ENCODE measurements around the gene POU4F1.

DNA sequence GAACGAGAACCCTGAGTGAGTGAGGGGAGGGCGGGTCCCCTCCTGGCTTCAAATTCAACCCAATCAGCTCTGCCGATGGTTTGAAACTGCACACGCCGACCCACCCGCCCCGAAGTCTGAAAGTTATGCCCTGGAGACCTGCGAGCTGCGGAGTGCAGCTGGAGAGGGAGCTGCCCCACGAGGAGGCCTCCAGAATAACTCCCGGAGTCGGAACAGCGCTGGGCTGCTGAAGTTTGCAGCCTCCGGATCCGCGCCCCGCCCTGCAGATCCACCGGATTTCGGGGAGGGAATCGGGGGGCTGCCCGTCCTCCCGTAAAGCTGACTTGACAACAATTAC lies 7.0 kb downstream of the POU4F1 start:
- no peak for TF ChIP-seq POLR2A (IDR thresholded peaks at IDR 0.05; ENCODE audit: low read depth)
- no peak for TF ChIP-seq EP300 (IDR thresholded peaks at IDR 0.05)
